Progenitor cell of endocrine pancreas (in vitro differentiated cells): ENCODE results near the gene EYS. TPM values are rescaled to one million over a fixed set of nuclear protein-coding genes. Genes with fewer than 3 reads are reported as not detected.

ENCODE experiments used
- DNase-seq: peaks from one replicate; pipeline ENCODE4 v3.0.0; 2021; ENCODE audit warnings: low spot score; ENCODE audit not compliant: unreplicated experiment
- H3K27ac Mint-ChIP-seq: 2 replicates; pipeline ENCODE4 v1.8.0; 2021; ENCODE audit warnings: mild to moderate bottlenecking, moderate library complexity, mixed read lengths
- H3K27me3 Mint-ChIP-seq: 2 replicates; pipeline ENCODE4 v1.8.0; 2021; ENCODE audit warnings: mixed read lengths
- H3K36me3 Mint-ChIP-seq: 2 replicates; pipeline ENCODE4 v1.8.0; 2022; ENCODE audit warnings: mixed read lengths; ENCODE audit not compliant: insufficient read depth
- H3K4me1 Mint-ChIP-seq: 2 replicates; pipeline ENCODE4 v1.8.0; 2021; ENCODE audit warnings: low read depth, mixed read lengths
- H3K4me3 Mint-ChIP-seq: 2 replicates; pipeline ENCODE4 v1.8.0; 2021; ENCODE audit warnings: low read depth, mild to moderate bottlenecking, moderate library complexity, mixed read lengths
- H3K9me3 Mint-ChIP-seq: 2 replicates; pipeline ENCODE4 v1.8.0; 2021; ENCODE audit warnings: low read depth, mixed read lengths
- total RNA-seq: library from RNA; stranded (reverse); gene quantifications from 2 replicates; pipeline ENCODE4 v1.2.1, GENCODE V29; 2021
- TF ChIP-seq, protein P1 (sequence below): fragments of 200-600 bp; sonication (generic); IDR thresholded peaks from one replicate; pipeline ENCODE4 v1.5.0; 2021; ENCODE audit warnings: antibody characterized with exemption, mild to moderate bottlenecking; ENCODE audit not compliant: unreplicated experiment

Gene EYS
- total RNA-seq, 1 donor from 2014 or later, result 0.46 TPM

DNA sequence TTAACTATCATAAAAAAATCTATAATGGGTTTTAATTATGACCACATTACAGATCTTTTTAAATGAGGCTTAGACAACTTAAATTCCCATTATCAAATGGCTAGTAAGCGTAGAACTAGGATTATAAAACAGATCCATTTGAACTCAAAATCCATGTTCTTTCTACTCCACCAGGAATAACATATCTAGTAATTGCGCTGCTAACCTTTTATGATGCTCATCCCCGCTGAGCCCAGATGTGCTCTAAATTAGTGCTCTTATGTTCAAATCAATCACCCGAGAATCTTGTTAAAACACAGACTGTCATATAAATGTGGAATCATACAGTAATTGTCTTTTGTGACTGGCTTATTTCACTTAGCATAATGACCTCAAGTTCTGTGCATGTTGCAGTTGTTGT lies 1168.3 kb downstream of the EYS start:
- H3K27ac Mint-ChIP-seq, result no peak overlapping the region
- no peak for DNase-seq
- no peaks in the 10 kb centered on the region for H3K36me3 Mint-ChIP-seq
- H3K27me3 Mint-ChIP-seq, result no peaks in the 10 kb centered on the region
- no peak overlapping the region for H3K4me3 Mint-ChIP-seq
- peaks cover 3% of the 10 kb centered on the region for H3K4me1 Mint-ChIP-seq
- TF ChIP-seq, protein P1, sequence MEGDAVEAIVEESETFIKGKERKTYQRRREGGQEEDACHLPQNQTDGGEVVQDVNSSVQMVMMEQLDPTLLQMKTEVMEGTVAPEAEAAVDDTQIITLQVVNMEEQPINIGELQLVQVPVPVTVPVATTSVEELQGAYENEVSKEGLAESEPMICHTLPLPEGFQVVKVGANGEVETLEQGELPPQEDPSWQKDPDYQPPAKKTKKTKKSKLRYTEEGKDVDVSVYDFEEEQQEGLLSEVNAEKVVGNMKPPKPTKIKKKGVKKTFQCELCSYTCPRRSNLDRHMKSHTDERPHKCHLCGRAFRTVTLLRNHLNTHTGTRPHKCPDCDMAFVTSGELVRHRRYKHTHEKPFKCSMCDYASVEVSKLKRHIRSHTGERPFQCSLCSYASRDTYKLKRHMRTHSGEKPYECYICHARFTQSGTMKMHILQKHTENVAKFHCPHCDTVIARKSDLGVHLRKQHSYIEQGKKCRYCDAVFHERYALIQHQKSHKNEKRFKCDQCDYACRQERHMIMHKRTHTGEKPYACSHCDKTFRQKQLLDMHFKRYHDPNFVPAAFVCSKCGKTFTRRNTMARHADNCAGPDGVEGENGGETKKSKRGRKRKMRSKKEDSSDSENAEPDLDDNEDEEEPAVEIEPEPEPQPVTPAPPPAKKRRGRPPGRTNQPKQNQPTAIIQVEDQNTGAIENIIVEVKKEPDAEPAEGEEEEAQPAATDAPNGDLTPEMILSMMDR, result no peak
- no peaks in the 10 kb centered on the region for H3K9me3 Mint-ChIP-seq

DNA sequence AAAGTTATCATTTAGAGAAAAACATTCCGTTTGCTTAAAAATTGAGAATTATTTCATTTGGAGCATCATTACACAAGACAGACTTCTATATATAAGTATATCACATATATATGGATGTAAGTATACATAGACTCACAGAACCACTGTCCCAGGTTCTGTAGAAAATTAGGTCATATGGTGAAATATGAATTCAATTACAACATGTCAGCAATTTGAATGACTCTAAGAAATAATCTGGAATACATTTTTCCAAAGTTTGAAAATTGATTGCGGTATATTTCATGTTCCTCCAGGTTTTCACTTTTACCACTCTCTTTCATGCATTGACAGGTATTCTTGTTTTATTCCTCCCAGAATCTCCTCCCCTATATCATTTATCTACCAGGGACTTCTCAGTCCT lies 1179.1 kb downstream of the EYS start:
- H3K27me3 Mint-ChIP-seq, result no peaks in the 10 kb centered on the region
- H3K4me1 Mint-ChIP-seq, result no peaks in the 10 kb centered on the region
- H3K9me3 Mint-ChIP-seq, result peaks cover 5% of the 10 kb centered on the region
- H3K4me3 Mint-ChIP-seq, result no peak overlapping the region
- TF ChIP-seq, protein P1, result no peak
- no peaks in the 10 kb centered on the region for H3K36me3 Mint-ChIP-seq
- H3K27ac Mint-ChIP-seq, result no peak overlapping the region
- DNase-seq, result no peak

DNA sequence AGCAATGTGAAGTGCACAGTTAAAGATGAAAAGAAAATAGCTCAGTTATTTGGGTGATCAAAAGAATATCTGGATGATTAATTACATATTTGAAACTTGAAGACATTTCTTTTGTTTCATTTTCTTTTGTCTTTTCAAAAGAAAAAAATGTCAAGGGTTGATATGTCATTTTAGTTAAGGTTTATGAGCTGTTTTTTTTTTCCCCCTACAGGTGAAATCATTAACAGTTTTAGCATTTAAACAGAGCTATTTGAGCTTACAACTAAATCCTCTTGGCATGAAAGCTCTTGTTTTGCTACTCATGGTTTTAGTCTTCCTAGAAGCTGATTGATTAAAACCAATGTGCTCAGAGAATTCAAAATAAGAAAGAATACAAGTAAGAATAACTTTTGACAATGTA lies 1184.2 kb downstream of the EYS start:
- H3K4me1 Mint-ChIP-seq, result no peaks in the 10 kb centered on the region
- H3K27ac Mint-ChIP-seq, result no peak overlapping the region
- peaks cover 5% of the 10 kb centered on the region for H3K9me3 Mint-ChIP-seq

DNA sequence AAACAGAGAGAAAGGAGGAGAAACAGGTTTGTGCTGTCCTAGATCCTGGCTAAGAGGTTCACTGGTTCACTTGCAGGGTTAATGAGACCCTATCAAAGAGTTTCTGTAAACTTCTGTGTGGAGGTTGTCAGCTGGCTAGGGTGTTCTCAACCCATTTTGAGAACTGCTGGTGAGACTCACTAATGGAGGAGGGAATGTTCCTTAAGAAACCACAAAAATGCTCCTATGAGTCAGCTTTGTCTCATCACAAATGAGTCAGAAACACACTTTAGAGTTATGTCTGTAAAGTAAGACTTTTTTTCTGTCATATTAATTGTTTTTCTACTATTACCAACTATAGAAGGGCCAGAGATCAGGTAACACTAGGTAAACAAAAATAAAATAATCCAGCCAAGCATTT lies 1187.0 kb downstream of the EYS start:
- no peak for DNase-seq
- H3K36me3 Mint-ChIP-seq, result no peaks in the 10 kb centered on the region
- no peak overlapping the region for H3K4me3 Mint-ChIP-seq
- TF ChIP-seq, protein P1, result no peak
- H3K27me3 Mint-ChIP-seq, result no peaks in the 10 kb centered on the region
- no peaks in the 10 kb centered on the region for H3K4me1 Mint-ChIP-seq
- no peak overlapping the region for H3K27ac Mint-ChIP-seq
- H3K9me3 Mint-ChIP-seq, result peaks cover 5% of the 10 kb centered on the region

More for the DNA sequence above, 1184.2 kb downstream of the EYS start:
- Mint-ChIP-seq H3K4me3 (no peak overlapping the region), H3K36me3 (no peaks in the 10 kb centered on the region), H3K27me3 (no peaks in the 10 kb centered on the region)
- TF ChIP-seq, protein P1, result peak; percentile 23
- no peak for DNase-seq

DNA sequence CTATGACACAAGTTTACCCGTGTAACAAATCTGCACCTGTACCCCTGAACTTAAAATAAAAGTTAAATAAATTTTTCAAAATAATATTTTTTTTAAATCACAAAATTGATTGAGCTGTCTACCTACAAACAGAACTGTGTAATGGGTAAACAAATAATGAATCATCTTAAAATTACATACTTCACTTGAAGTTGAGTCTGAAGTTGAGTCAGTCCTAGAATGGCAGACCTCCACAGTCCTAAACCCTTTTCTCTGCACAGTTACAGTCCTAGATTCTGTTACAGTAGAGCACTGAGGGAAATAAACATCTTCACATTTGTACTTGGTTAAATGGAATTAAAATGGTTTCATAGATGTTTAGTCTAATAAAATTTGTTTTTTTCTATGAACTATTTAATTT lies 1190.6 kb downstream of the EYS start:
- H3K27ac Mint-ChIP-seq, result no peak overlapping the region
- DNase-seq, result no peak
- no peaks in the 10 kb centered on the region for H3K9me3 Mint-ChIP-seq
- no peak overlapping the region for H3K4me3 Mint-ChIP-seq
- H3K27me3 Mint-ChIP-seq, result no peaks in the 10 kb centered on the region
- H3K36me3 Mint-ChIP-seq, result no peaks in the 10 kb centered on the region
- TF ChIP-seq, protein P1, result no peak
- no peaks in the 10 kb centered on the region for H3K4me1 Mint-ChIP-seq
